ENCODE results near the gene ZFAND3. TPM values are rescaled to one million over a fixed set of nuclear protein-coding genes. Genes with fewer than 3 reads are reported as not detected.

The ZFAND3 gene
- polyA plus RNA-seq, 12 donors, result 58.3 to 119 (median 95.8) TPM; not detected in 1

DNA sequence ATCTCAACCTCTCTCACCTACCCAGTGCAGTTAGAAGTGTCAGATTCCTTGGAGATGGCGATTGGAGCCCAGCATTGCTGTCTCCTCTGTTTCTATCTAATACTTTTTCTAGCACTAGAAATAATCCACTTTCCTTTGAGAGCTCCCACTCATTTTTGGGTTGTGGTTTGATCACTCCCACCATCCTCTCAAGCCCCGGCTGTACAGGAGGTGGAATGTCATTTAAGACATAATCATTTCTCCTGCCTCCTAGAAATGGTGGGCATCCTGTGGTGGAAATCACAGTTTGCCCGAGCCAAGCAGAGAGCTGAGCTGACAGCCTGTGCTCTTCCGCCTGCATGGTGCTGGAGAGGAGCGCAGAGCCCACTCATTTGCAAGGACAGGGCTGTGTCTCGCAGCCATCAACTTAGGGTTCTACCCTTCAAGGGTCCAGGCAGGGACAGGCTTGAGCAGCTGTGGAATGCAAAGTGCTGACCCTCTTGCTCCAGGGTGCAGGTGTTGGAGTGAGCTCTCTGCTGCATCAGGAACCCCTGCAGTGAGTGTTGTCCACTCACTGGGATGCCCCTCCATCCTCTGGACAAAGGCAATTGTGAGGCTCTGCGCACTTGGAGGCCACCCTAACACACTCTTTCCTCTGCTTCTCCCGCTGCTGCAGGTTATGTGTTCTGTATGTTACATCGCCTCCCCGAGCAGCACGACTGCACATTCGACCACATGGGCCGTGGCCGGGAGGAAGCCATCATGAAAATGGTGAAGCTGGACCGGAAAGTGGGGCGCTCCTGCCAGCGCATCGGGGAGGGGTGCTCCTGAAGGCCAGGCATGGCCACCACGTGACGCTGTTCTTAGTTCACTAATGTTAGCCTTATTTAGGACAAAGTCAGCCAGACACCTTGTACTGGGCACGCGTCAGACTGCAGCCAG lies 332.3 kb downstream of the ZFAND3 start:
- DNase-seq, result no peak

- no peak for DNase-seq
Observed at GRCh38 chr6:38152620-38153019, 333.1 kb downstream of the ZFAND3 start.

DNA sequence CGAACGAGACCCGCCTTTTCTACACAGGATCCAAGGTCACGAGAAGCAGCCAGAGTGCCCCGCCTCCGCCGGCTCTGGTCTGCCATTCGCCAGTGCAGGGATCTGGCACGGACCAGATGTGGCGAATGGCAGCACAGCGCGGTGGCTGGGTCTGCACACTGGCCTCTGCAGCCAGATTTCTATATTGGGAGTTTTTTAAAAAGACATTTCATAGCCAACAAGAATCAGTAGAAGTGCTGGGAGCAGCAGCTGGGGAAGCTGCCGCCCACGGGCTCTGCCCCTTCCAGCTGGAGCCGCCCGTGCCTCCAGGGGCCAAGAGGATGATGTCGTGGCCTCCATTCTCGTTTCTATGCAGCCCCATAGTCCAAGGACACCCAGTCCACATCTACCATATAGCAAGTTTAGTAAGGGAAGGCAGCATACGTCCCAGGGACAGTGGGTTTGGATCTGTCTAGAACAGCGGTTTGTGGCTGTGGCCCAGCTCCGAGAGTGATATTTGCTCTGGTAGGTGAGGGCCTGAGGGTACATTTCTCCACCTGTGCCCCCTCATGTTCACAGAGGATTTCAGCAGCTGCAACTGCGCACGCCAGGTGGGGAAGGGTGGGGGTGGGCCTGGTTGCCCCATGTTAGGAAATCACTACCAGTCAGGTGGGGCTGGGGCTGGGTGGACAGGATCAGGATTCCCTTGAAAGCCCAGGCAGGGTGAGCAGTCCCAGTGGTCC lies 333.7 kb downstream of the ZFAND3 start:
- no peak for DNase-seq

GRCh38 chr6:38153798-38154345 lies 334.3 kb downstream of the ZFAND3 start:
- DNase-seq, result no peak

- DNase-seq, result no peak
Observed at GRCh38 chr6:38154731-38155130, 335.2 kb downstream of the ZFAND3 start.

- no peak for DNase-seq
Observed at GRCh38 chr6:38155144-38155543, 335.6 kb downstream of the ZFAND3 start.

- DNase-seq, result no peak
Observed at GRCh38 chr6:38155621-38156204, 336.2 kb downstream of the ZFAND3 start.

DNA sequence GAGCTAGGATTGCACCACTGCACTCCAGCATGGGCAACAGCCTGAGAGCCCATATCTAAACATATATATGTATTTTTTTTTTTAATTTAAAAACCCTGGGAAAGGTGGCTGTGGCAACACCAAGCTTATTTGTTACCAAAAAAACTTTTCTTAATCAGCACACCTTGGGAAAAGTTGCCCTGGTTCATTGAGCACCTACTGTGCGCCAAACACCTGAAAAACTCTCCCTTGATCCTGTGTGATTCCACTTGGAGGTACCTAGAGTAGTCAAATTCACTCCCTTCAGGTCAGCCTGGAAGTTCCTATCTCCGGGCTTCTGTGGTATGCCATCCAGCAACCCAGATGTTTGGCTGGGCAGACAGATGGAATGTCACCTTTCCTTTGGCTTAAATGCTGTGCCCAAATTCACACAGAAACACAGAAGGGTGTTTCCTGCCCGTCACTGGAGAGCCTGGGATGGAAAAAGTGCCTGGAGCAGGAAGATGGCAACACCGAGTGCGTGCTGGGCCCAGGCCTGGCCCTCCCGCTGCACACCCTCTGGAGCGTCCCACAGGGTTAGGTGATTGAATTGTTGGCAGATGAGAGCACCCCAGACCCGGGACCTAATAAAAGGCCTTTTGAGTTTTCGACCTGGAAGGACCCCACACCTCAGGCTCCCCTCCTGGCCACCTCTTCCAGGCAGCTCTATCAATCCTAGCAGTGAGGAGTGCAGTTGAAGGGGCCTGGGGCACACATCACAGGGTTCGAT lies 337.5 kb downstream of the ZFAND3 start:
- no peak for DNase-seq

GRCh38 chr6:38157905-38158304 lies 338.4 kb downstream of the ZFAND3 start:
- DNase-seq, result no peak

GRCh38 chr6:38158762-38159350 lies 339.3 kb downstream of the ZFAND3 start:
- no peak for DNase-seq

DNA sequence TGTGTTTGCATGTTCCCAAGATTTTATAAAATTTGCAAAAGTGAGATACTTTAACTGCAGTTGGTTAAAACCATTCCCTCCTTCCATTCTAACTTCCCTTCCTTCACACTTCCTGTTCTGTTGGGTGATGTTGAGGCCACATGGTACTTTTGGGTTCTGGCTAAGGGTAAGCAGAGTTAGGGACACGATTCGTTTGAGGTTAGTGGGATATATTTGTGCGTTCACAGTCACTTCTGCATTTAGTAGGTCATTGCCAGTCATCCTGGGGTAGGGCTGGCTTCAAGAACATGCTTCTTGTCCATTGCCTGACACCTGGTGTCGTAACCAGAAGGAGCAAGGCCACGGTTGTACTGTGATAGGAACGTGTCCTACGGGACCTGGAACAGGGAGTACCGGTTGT lies 340.1 kb downstream of the ZFAND3 start:
- DNase-seq, result no peak

DNA sequence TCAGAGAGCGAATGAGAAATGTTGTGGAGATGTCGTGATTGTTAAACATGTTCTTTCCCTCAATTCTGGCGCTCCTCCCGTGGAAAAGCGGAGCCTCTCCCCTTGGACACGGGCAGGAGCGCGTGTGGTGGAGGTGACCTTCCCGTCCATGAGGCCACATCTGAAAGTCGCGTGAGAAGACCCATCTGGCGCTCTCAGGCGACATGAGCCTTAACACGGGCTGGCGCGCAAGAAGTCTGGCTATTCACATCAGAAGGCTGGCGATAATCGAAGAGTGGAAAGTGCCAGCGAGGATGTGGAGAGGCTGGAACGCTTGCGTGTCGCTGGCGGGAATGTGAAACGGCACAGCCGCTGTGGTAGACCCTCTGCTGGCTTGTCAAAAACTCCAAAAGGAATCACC lies 341.3 kb downstream of the ZFAND3 start:
- no peak for DNase-seq

DNA sequence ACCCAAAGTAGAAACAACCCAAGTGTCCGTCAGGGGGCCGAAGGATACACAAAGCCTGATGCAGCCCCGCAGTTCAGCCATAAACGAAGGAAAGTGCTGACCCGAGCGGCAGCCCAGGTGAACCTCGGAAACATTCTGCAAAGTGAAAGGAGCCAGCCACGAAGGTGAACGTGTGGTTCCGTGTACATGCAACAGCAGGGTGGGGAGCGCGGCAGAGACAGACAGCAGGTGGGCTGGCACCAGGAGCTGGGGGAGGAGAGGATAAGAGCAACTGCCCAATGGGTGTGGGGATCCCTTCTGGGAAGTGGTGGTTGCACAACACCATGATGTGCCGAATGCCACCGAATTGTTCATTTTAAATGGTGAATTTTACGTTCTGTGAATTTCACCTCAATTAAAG lies 341.8 kb downstream of the ZFAND3 start:
- no peak for DNase-seq

- DNase-seq, result no peak
Observed at GRCh38 chr6:38161754-38162492, 342.4 kb downstream of the ZFAND3 start.

DNA sequence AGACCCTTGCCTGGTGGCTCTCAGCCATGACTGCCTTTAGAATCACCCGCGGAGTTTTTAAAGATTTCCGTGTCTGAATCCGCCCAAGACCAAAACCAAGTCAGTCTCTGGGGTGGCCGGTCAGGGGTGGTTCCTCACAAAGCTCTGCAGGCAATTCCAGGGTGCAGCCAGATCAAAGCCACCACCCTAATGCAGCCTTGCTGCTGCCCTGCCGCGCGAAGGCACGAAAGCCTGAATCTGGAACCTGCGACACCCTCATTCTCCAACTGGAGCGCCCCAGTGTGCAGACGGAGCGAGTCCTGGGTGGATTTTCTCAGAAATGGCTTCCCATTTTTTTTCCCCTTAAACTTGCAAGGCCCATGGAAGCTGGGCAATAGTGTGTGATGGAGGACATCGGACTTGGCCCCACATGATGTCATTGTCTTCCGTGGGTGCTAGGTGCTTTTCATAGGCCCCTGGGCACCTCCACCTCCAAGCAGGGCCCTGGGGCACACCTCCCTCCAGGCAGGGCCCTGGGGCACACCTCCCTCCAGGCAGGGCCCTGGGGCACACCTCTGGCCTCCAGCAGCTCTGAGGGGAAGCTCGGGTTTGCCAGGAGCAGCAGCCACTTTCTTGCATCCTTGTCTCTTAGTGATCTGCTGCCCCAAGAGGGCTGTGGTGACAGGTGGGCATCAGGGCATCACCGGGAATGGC lies 343.1 kb downstream of the ZFAND3 start:
- DNase-seq, result no peak

GRCh38 chr6:38163186-38164130 lies 343.9 kb downstream of the ZFAND3 start:
- no peak for DNase-seq

DNA sequence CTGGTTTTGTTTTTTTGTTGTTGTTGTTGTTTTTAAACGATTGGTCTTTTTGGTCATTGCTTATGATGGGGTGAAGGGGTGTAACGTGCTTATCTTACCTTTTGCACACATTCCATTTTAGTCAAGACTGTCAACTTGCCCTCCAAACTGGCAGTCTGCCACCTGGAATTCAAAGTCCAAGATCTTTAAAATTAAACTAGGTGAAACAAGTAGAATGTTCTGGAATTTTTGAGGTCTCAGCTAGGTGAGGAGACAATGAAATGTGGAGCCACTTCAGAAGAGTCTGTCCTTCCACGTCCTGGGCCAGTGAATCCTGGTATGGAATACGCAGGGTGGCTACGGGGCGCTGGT lies 344.6 kb downstream of the ZFAND3 start:
- no peak for DNase-seq

GRCh38 chr6:38164671-38165108 lies 345.2 kb downstream of the ZFAND3 start:
- DNase-seq, result no peak

Measured in muscle of arm (tissue), 12 donors.